RPMI8226 (cell line): ENCODE measurements around the gene OR5D18.
"Not testable (repeated sequence)": the region's sequence is repeated elsewhere in the genome, so short reads cannot be mapped to it uniquely, and the experiment has no call there.

Experiments
- DNase-seq: peaks from one replicate; pipeline ENCODE4 v3.0.0-alpha.2; 2015

OR5D18 gene

GRCh38 chr11:55819330-55819729 lies at the start of gene OR5D18:
Gene OR5D18, plus strand, starts transcription at chr11:55819630. Its CDS starts 0 bp downstream, at chr11:55819630.
- DNase-seq: no peak

DNA sequence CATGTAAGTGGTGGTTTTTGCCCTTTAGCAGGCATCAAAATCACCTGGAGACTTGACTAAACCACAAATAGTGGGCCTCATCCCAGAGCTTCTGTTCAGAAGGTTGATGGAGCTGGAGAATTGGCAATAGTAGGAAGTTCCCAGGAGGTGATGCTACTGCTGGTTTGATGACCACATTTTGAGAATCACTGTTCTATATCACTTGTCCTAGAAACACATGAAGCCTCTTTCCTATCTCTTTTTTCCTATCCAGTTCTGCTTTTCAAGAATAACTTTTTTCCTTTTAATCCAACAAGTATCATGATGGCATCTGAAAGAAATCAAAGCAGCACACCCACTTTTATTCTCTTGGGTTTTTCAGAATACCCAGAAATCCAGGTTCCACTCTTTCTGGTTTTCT lies 46.3 kb upstream of the OR5D18 start, which contains the start of gene OR5D13:
TSS of gene OR5D13 (plus strand) at position 301 of the 400 bp plus-strand sequence. CDS start at position 301, 0 bp downstream.
- no peak for DNase-seq

- no peak for DNase-seq
Observed at GRCh38 chr11:55791606-55792005, 27.8 kb upstream of the OR5D18 start.

GRCh38 chr11:55793321-55793720 lies 26.1 kb upstream of the OR5D18 start:
- no peak for DNase-seq

DNA sequence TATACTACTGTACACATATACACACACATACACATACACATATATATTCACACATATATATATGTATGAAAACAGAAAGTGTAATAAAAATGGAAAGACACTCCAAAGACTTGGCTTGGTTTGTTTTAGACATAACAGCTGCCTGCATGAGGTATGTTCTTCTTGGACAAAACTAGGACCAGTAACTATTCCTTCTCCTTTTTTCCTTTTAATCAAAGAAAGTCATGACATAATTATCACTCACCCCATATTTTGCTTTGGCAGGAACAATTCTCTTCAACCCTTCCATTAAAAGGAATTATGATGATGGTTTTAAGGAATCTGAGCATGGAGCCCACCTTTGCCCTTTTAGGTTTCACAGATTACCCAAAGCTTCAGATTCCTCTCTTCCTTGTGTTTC lies 24.2 kb upstream of the OR5D18 start, which contains the start of gene OR5D14:
TSS of gene OR5D14 (plus strand) at position 301 of the 400 bp plus-strand sequence. CDS start at position 301, 0 bp downstream.
- DNase-seq: no peak

DNA sequence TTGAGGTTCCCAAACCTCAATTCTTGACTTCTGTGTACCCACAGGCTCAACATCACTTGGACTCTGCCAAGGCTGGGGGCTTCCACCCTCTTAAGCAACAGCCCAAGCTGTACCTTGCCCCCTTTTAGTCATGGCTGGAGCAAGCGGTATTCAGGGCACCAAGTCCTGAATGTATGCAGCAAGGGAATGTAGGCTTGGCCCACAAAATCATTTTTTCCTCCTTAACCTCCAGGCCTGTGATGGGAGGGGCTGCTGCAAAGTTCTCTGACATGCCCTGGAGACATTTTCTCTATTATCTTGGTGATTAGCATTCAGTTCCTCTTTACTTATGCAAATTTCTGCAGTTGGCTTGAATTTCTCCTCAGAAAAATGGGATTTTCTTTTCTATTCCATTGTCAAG lies 13.2 kb upstream of the OR5D18 start:
- no peak for DNase-seq

- no peak for DNase-seq
Observed at GRCh38 chr11:55811067-55811466, 8.4 kb upstream of the OR5D18 start, which contains the start of gene OR5L1. Gene OR5L1, plus strand, starts transcription at chr11:55811367. Its CDS starts 100 bp downstream, at chr11:55811467.

GRCh38 chr11:55826919-55827318 lies 7.5 kb downstream of the OR5D18 start, which contains the start of gene OR5L2:
Gene OR5L2, plus strand, starts transcription at chr11:55827219. Its CDS starts 0 bp downstream, at chr11:55827219.
- no peak for DNase-seq

GRCh38 chr11:55838452-55838851 lies 19.0 kb downstream of the OR5D18 start, which contains the start of gene OR5D16:
Gene OR5D16, plus strand, starts transcription at chr11:55838752. Its CDS starts 0 bp downstream, at chr11:55838752.
- no peak for DNase-seq

DNA sequence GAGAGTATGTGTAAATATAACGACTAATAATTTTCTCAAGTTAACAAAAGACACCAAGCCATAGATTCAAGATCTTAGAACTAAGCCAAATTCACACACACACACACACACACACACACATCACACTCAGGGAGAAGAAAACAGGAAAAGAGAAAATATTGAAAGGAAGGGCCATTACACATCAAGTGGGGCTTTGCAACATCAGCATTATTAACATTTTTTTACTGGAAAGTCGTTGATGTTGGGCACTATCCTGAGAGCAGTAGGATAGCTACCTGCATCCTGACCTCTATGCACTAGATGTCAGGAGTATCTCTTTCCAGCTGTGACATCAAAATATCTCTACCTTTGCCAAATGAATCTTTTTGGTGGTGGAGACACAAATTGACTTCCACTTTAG lies 28.0 kb downstream of the OR5D18 start:
- no peak for DNase-seq

GRCh38 chr11:55849037-55849436 lies 29.6 kb downstream of the OR5D18 start:
- DNase-seq: no peak

- DNase-seq: no peak
Observed at GRCh38 chr11:55852141-55852540, 32.7 kb downstream of the OR5D18 start.

GRCh38 chr11:55854704-55855103 lies 35.3 kb downstream of the OR5D18 start:
- DNase-seq: no peak

DNA sequence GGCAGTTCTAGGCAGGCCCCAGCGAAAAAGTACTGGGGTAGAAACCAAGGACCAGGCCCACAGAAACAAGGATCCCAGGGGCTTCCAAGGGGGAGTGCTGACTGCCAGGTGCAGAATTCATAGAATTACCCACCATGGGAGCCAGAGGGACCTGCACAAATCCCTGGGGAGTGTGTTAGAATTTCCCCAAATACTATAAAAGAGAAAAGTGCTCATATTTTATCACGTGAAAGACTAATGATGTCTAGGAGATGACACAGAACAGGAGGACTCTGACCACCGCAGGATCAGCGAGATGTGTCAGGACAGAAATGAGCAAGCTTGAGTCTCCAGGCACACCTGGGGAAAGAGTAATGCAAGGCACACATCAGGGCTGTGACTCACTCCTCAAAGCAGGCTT lies 47.9 kb downstream of the OR5D18 start:
- DNase-seq: not testable (repeated sequence)
